GM19035 (cell line): ENCODE data around the gene TMEM203.

Experiments used
- ATAC-seq: cut with Tn5 transposase; IDR thresholded peaks from one replicate; pipeline ENCODE4 v1.9.1; 2021; ENCODE audit not compliant: unreplicated experiment

The TMEM203 gene

GRCh38 chr9:137167747-137168572, 37.5 kb downstream of the TMEM203 start:
- ATAC-seq, result no peak

- no peak for ATAC-seq
Observed at GRCh38 chr9:137167277-137167746, 38.1 kb downstream of the TMEM203 start.

- ATAC-seq, result no peak
Observed at GRCh38 chr9:137166380-137167229, 38.8 kb downstream of the TMEM203 start.

GRCh38 chr9:137165250-137165836, 40.1 kb downstream of the TMEM203 start:
- ATAC-seq, result no peak

- no peak for ATAC-seq
Observed at GRCh38 chr9:137164370-137165249, 40.8 kb downstream of the TMEM203 start.

GRCh38 chr9:137163805-137164204, 41.6 kb downstream of the TMEM203 start:
- no peak for ATAC-seq

- ATAC-seq, result no peak
Observed at GRCh38 chr9:137163365-137163715, 42.1 kb downstream of the TMEM203 start.

- no peak for ATAC-seq
Observed at GRCh38 chr9:137162505-137163364, 42.7 kb downstream of the TMEM203 start.

- ATAC-seq, result no peak
Observed at GRCh38 chr9:137161558-137162486, 43.6 kb downstream of the TMEM203 start.

GRCh38 chr9:137160716-137161557, 44.5 kb downstream of the TMEM203 start:
- ATAC-seq, result no peak

GRCh38 chr9:137160054-137160425, 45.4 kb downstream of the TMEM203 start:
- no peak for ATAC-seq

GRCh38 chr9:137159105-137160053, 46.1 kb downstream of the TMEM203 start:
- ATAC-seq, result no peak

- ATAC-seq, result no peak
Observed at GRCh38 chr9:137158625-137159024, 46.8 kb downstream of the TMEM203 start.

GRCh38 chr9:137157618-137158415, 47.6 kb downstream of the TMEM203 start:
- no peak for ATAC-seq

- no peak for ATAC-seq
Observed at GRCh38 chr9:137156567-137157375, 48.7 kb downstream of the TMEM203 start.
